ENCODE results near the gene RCC1. TPM values are rescaled to one million over a fixed set of nuclear protein-coding genes. Genes with fewer than 3 reads are reported as not detected.
"Not testable (repeated sequence)": the region's sequence is repeated elsewhere in the genome, so short reads cannot be mapped to it uniquely, and the experiment has no call there.

Gene RCC1
- 10 to 100 TPM; 80.7 to 85.3 TPM for total RNA-seq

- ChIA-PET POLR2A (interaction anchor here (0.6 to 7.0 kb wide), 22 partner anchors 11 to 268 kb away, joined by 3 to 97 read pairs (median 4); partner anchors contain the start of genes GMEB1, RNU11, TAF12 and TRNAU1AP), CTCF (interaction anchor here (0.7 to 3.7 kb wide), 5 partner anchors 12 to 565 kb away, joined by 3 to 27 read pairs (median 3); no protein-coding TSS in a partner anchor)
- Mint-ChIP-seq H3K9me3 (ENCODE audit: insufficient read depth) (no peaks in the 10 kb centered on the region), H3K27ac (peak within 1 kb of the TSS; percentile 97), H3K27me3 (ENCODE audit: low read depth) (no peaks in the 10 kb centered on the region), H3K4me1 (ENCODE audit: low read depth) (peaks cover 28% of the 10 kb centered on the region), H3K36me3 (ENCODE audit: low read depth) (peaks cover 53% of the 10 kb centered on the region), H3K4me3 (peak within 1 kb of the TSS; percentile 97)
- peak; percentile 98 for DNase-seq
- ATAC-seq, result peak; percentile 88
Observed at GRCh38 chr1:28505406-28506187, at the start of gene RCC1. Gene RCC1 (plus strand): TSS chr1:28506043. CDS start chr1:28529867, 23,824 bp downstream.

DNA sequence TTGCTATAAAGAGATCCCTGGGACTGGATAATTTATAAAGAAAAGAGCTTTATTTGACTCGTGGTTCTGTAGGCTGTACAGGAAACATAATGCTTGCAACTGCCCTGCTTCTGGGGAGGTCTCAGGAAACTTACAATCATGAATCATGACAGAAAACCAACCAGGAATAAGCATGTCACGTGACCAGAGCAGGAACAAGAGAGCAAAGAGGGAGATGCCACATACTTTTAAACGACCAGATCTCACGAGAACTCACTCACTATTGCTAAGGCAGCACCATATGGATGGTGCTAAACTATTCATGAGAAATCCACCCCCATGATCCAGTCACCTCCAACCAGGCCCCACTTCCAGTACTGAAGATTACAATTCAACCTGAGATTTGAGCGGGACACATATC is 49.8 kb upstream of the RCC1 start:
- POLR2A ChIA-PET, result interaction anchor here (0.8 to 1.6 kb wide), 3 partner anchors 43 to 125 kb away, joined by 3 to 4 read pairs (median 3); no protein-coding TSS in a partner anchor
- H3K4me3 Mint-ChIP-seq, result peak overlapping the region; percentile 10
- peaks cover 15% of the 10 kb centered on the region for H3K4me1 Mint-ChIP-seq (ENCODE audit: low read depth)
- peak; percentile 58 for ATAC-seq
- peak; percentile 38 for DNase-seq
- H3K9me3 Mint-ChIP-seq (ENCODE audit: insufficient read depth), result no peaks in the 10 kb centered on the region
- peaks cover 22% of the 10 kb centered on the region for H3K36me3 Mint-ChIP-seq (ENCODE audit: low read depth)
- CTCF ChIA-PET, result interaction anchor here (1.7 kb wide), 1 partner anchor 97 kb away, joined by 8 read pairs; no protein-coding TSS in a partner anchor
- H3K27ac Mint-ChIP-seq, result peak overlapping the region; percentile 79
- H3K27me3 Mint-ChIP-seq (ENCODE audit: low read depth), result no peaks in the 10 kb centered on the region

DNA sequence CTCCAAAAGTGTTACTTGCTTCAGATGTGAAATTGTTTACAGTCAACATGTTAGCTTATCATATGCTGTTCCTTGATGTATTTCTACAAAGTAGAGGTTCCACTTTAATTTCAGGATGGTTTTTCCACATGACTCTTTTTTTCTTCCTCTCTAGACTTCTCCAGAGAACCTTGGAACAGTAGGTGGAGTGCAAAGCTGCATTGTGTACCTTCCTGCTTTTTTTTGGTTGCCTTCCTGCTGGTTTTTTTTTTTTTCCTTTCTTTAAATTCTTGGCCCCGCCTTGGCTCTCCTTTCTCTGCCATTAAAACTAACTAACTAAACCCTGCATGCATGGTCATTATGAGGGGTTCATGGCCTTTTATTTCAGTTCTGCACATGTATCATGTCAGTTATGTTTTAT is 48.2 kb upstream of the RCC1 start:
- POLR2A ChIA-PET, result interaction anchor here (1.6 kb wide), 1 partner anchor 124 kb away, joined by 4 read pairs; no protein-coding TSS in a partner anchor
- Mint-ChIP-seq H3K36me3 (ENCODE audit: low read depth) (peaks cover 22% of the 10 kb centered on the region), H3K27ac (no peak overlapping the region), H3K9me3 (ENCODE audit: insufficient read depth) (no peaks in the 10 kb centered on the region), H3K4me3 (no peak overlapping the region), H3K4me1 (ENCODE audit: low read depth) (peaks cover 12% of the 10 kb centered on the region), H3K27me3 (ENCODE audit: low read depth) (no peaks in the 10 kb centered on the region)
- CTCF ChIA-PET, result no interaction called here
- no peak for DNase-seq
- ATAC-seq, result no peak

DNA sequence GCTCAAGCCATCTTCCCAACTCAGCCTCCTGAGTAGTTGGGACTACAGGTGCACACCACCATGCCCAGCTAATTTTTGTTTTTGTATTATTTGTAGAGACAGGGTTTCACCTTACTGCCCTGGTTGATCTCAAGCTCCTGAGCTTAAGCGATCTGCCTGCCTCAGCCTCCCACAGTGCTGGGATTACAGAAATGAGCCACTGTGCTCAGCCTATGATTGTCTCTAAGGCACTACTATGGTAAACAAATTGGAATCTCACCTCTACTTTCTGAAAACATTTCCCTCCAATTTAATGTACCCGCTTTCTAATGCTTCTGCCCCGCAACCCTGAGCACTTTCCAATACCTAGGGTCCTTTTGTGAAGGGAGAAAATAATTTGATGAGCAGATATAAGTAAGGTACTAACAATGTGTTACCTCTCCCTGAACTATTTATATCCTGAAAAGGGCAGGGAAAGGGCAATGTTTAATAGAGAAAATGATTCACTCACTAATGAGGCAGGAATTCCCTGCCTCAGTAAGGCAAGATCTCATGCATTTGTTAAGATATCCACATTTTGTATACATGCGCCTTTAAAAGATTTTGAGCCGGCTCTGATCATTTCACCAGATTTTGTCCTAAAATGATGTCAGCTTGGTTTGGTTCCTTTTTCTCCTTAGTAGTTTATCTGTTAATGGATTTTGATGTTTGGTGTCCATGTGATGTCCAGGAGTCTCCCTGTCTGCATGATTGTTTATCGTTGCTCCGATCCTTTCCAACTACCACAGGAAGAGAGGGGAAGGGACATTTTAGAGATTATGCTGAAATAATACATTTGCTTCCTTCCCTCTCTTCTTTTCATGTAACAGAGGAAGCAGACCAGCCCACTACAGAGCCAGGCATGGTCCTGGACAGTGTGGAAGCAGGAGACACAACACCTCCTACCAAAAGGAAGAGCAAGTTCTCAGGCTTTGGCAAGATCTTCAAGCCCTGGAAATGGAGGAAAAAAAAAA is 47.3 kb upstream of the RCC1 start:
- Mint-ChIP-seq H3K9me3 (ENCODE audit: insufficient read depth) (no peaks in the 10 kb centered on the region), H3K27me3 (ENCODE audit: low read depth) (no peaks in the 10 kb centered on the region), H3K4me3 (no peak overlapping the region), H3K27ac (no peak overlapping the region), H3K36me3 (ENCODE audit: low read depth) (peaks cover 18% of the 10 kb centered on the region), H3K4me1 (ENCODE audit: low read depth) (peaks cover 12% of the 10 kb centered on the region)
- no peak for DNase-seq
- ChIA-PET CTCF (no interaction called here), POLR2A (no interaction called here)
- ATAC-seq, result no peak

GRCh38 chr1:28466226-28466778 is 39.5 kb upstream of the RCC1 start:
- no peak overlapping the region for H3K4me3 Mint-ChIP-seq
- DNase-seq (peak; percentile 57), ATAC-seq (peak; percentile 70)
- ChIA-PET CTCF (interaction anchor here (0.8 kb wide), 1 partner anchor 37 kb away, joined by 3 read pairs; no protein-coding TSS in a partner anchor), POLR2A (no interaction called here)
- H3K27me3 Mint-ChIP-seq (ENCODE audit: low read depth), result no peaks in the 10 kb centered on the region
- peaks cover 15% of the 10 kb centered on the region for H3K36me3 Mint-ChIP-seq (ENCODE audit: low read depth)
- peak overlapping the region; percentile 84 for H3K27ac Mint-ChIP-seq
- H3K9me3 Mint-ChIP-seq (ENCODE audit: insufficient read depth), result no peaks in the 10 kb centered on the region
- H3K4me1 Mint-ChIP-seq (ENCODE audit: low read depth), result peaks cover 16% of the 10 kb centered on the region

DNA sequence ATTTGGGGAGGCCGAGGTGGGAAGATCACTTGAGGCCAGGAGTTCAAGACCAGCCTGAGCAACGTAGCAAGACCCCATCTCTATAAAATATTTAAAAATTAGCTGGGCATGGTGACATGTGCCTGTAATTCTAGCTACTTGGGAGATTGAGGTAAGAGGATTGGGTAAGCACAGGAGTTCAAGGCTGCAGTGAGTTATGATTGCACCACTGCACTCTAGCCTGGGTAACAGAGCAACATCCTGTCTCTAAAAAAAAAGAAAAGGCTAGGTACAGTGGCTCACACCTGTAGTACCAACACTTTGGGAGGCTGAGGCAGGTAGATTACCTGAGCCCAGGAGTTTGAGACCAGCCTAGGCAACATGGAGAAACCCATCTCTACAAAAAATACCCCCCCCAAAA is 35.7 kb upstream of the RCC1 start:
- DNase-seq, result no peak
- Mint-ChIP-seq H3K36me3 (ENCODE audit: low read depth) (peaks cover 27% of the 10 kb centered on the region), H3K27me3 (ENCODE audit: low read depth) (no peaks in the 10 kb centered on the region), H3K9me3 (ENCODE audit: insufficient read depth) (no peaks in the 10 kb centered on the region), H3K4me3 (no peak overlapping the region), H3K4me1 (ENCODE audit: low read depth) (peaks cover 20% of the 10 kb centered on the region), H3K27ac (no peak overlapping the region)
- CTCF ChIA-PET, result interaction anchor here (1.0 kb wide), 2 partner anchors 12 to 60 kb away, joined by 3 read pairs; no protein-coding TSS in a partner anchor
- no peak for ATAC-seq
- POLR2A ChIA-PET, result interaction anchor here (1.1 to 2.0 kb wide), 2 partner anchors 112 to 222 kb away, joined by 4 to 9 read pairs; no protein-coding TSS in a partner anchor

DNA sequence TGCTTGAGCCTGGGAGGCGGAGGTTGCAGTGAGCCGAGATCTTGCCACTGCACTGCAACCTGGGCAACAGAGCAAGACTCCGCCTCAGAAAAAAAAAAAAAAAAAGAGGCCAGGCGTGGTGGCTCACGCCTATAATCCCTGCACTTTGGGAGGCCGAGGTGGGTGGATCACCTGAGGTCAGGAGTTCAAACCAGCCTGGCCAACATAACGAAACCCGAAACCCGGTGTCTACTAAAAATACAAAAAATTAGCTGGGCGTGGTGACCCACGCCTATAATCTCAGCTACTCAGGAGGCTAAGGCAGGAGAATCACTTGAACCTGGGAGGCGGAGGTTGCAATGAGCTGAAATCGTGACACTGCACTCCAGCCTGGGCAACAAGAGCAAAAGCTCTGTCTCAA is 26.3 kb upstream of the RCC1 start:
- DNase-seq; ATAC-seq; H3K4me3 Mint-ChIP-seq; H3K27me3 Mint-ChIP-seq (ENCODE audit: low read depth); H3K27ac Mint-ChIP-seq; POLR2A ChIA-PET; H3K4me1 Mint-ChIP-seq (ENCODE audit: low read depth); H3K9me3 Mint-ChIP-seq (ENCODE audit: insufficient read depth): not testable (repeated sequence)
- H3K36me3 Mint-ChIP-seq (ENCODE audit: low read depth), result peaks cover 38% of the 10 kb centered on the region
- CTCF ChIA-PET, result interaction anchor here (1.0 kb wide), 1 partner anchor 231 kb away, joined by 3 read pairs; no protein-coding TSS in a partner anchor

- ChIA-PET POLR2A (no interaction called here), CTCF (interaction anchor here (1.0 kb wide), 1 partner anchor 232 kb away, joined by 3 read pairs; no protein-coding TSS in a partner anchor)
- Mint-ChIP-seq H3K27me3 (ENCODE audit: low read depth) (no peaks in the 10 kb centered on the region), H3K4me3 (no peak overlapping the region), H3K4me1 (ENCODE audit: low read depth) (no peaks in the 10 kb centered on the region), H3K36me3 (ENCODE audit: low read depth) (peaks cover 38% of the 10 kb centered on the region), H3K9me3 (ENCODE audit: insufficient read depth) (no peaks in the 10 kb centered on the region), H3K27ac (no peak overlapping the region)
- no peak for DNase-seq
- no peak for ATAC-seq
Observed at GRCh38 chr1:28480308-28480707, 25.5 kb upstream of the RCC1 start.

DNA sequence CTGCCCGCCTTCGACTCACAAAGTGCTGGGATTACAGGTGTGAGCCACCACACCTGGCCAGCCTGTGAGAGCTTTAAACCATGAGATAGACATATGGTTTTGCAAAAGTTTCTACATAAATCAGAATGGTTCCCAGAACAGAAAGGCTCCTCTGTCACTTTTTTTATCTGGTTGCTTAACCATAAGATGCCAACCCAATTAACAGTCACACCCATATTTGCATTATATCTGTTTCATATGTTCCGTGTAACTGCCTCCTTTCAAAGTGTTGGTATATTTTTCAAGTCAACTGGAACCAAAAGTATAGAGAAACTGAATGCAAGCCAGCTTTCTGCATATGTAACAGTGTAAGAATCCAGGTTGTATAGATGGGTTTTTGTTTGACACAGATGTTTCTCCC is 23.7 kb upstream of the RCC1 start:
- Mint-ChIP-seq H3K27ac (no peak overlapping the region), H3K4me1 (ENCODE audit: low read depth) (no peaks in the 10 kb centered on the region), H3K4me3 (no peak overlapping the region), H3K36me3 (ENCODE audit: low read depth) (peaks cover 33% of the 10 kb centered on the region), H3K9me3 (ENCODE audit: insufficient read depth) (no peaks in the 10 kb centered on the region), H3K27me3 (ENCODE audit: low read depth) (no peaks in the 10 kb centered on the region)
- DNase-seq (no peak), ATAC-seq (no peak)
- ChIA-PET CTCF (interaction anchor here (0.8 to 1.2 kb wide), 3 partner anchors 11 to 122 kb away, joined by 3 read pairs; no protein-coding TSS in a partner anchor), POLR2A (interaction anchor here (0.6 kb wide), 1 partner anchor 99 kb away, joined by 3 read pairs; no protein-coding TSS in a partner anchor)

DNA sequence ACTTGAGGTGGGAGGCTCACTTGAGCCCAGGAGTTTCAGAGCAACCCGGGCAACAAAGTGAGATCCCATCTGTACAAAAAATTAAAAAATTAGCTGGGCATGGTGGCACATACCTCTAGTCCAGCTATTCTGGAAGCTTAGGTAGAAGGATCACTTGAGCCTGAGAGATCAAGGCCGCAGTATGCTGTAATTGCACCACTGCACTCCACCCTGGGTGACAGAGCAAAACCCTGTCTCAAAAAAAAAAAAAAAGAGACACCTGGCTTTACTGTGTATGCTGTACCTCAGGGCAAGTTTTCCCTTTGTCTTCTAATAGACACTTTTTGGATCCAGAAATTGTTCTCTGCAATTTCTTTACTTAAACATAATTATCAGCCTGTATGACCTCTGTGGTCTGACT is 23.1 kb upstream of the RCC1 start:
- H3K27me3 Mint-ChIP-seq (ENCODE audit: low read depth), result no peaks in the 10 kb centered on the region
- no peaks in the 10 kb centered on the region for H3K4me1 Mint-ChIP-seq (ENCODE audit: low read depth)
- H3K36me3 Mint-ChIP-seq (ENCODE audit: low read depth), result peaks cover 29% of the 10 kb centered on the region
- ChIA-PET CTCF (interaction anchor here (0.8 to 1.2 kb wide), 3 partner anchors 12 to 123 kb away, joined by 3 read pairs; no protein-coding TSS in a partner anchor), POLR2A (interaction anchor here (0.6 kb wide), 1 partner anchor 99 kb away, joined by 3 read pairs; no protein-coding TSS in a partner anchor)
- H3K4me3 Mint-ChIP-seq, result no peak overlapping the region
- no peaks in the 10 kb centered on the region for H3K9me3 Mint-ChIP-seq (ENCODE audit: insufficient read depth)
- ATAC-seq (no peak), DNase-seq (no peak)
- no peak overlapping the region for H3K27ac Mint-ChIP-seq

DNA sequence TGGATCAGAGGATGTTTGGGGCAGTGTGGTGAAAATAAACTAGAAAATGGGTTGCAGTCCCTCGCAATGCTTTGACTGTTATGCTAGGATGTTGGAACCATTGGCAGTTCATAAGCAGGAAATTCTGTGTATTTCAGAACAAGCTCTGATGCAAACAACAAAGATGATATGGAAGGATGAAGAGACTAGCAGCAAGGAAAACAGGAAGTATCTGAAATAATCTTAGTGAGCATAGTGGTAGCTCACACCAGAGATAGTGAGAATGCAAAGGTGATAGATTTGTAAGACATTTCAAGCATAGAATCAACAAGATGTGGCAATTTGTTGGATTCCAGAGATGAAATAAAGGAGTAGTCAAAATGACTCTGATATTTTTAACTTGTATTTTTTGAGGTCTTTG is 11.1 kb upstream of the RCC1 start:
- ATAC-seq, result no peak
- CTCF ChIA-PET, result interaction anchor here (1.0 kb wide), 1 partner anchor 85 kb away, joined by 4 read pairs; no protein-coding TSS in a partner anchor
- H3K4me3 Mint-ChIP-seq, result no peak overlapping the region
- DNase-seq, result no peak
- H3K4me1 Mint-ChIP-seq (ENCODE audit: low read depth), result peaks cover 6% of the 10 kb centered on the region
- H3K9me3 Mint-ChIP-seq (ENCODE audit: insufficient read depth), result no peaks in the 10 kb centered on the region
- H3K36me3 Mint-ChIP-seq (ENCODE audit: low read depth), result peaks cover 22% of the 10 kb centered on the region
- POLR2A ChIA-PET, result interaction anchor here (0.6 to 2.9 kb wide), 3 partner anchors 11 to 86 kb away, joined by 3 to 10 read pairs (median 8); partner anchors contain the start of gene RCC1
- no peaks in the 10 kb centered on the region for H3K27me3 Mint-ChIP-seq (ENCODE audit: low read depth)
- H3K27ac Mint-ChIP-seq, result peak overlapping the region; percentile 69

Data from activated CD8-positive, alpha-beta T cell treated with anti-CD3 and anti-CD28 coated beads, Interleukin-2, amount 10 ng/mL, durations not matched to agents 7 days and 5 days (primary cell).